ENCODE results near the gene SHOC2. TPM values are rescaled to one million over a fixed set of nuclear protein-coding genes. Genes with fewer than 3 reads are reported as not detected.

SHOC2 gene
- total and polyA plus RNA-seq, 2 of the 4 experiments (the other 2 are of a cell fraction): 13.4 to 47.5 TPM

DNA sequence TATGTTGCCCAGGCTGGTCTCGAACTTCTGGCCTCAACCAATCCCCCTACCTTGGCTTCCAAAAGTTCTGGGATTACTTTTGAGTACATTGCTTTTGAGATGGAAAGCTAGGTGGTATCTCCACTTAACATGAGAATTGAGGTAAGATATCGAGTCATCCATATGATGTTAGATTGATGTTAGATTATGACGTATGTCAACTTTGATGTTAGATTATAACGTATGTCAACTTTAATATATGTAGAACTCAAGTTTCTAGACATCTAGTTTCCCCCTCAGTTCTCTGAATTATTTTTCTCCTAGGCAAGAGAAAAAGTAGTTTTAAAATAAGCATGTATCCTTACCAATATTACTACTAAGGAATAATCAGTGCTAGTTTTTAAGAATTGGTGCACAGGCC is 20.0 kb downstream of the SHOC2 start:
- dilution Hi-C loops (cut with HindIII; ENCODE audit: low sequenced_read_pairs, unreplicated experiment): no loop called here
- H3K9me3 ChIP-seq (ENCODE audit: control insufficient read depth, insufficient read depth, low read length): no peaks in the 10 kb centered on the region
- ChIA-PET POLR2A (ENCODE audit: unreplicated experiment) (no interaction called here), CTCF (interaction anchor here (0.7 kb wide), 1 partner anchor 15 kb away, joined by 4 read pairs; no protein-coding TSS in a partner anchor)
- no peaks in the 10 kb centered on the region for H3K27me3 ChIP-seq (ENCODE audit: control insufficient read depth, insufficient read depth, low read length)
- in situ Hi-C loops (cut with MboI; ENCODE audit: low sequenced_read_pairs): no loop called here
- H4K5ac ChIP-seq (ENCODE audit: low read depth, low read length): no peak overlapping the region
- no peak overlapping the region for H4K8ac ChIP-seq (ENCODE audit: low read depth in 2 of 2, low read length in 2 of 2)
- H4K91ac ChIP-seq (ENCODE audit: insufficient read depth, low read depth, low read length): no peak overlapping the region
- H3K56ac ChIP-seq (ENCODE audit: extremely low read depth, insufficient read depth, low read length): no peak overlapping the region
- H3K18ac ChIP-seq (ENCODE audit: low read depth, low read length): no peak overlapping the region
- BruUV-seq (replicated peaks): no TSS peak
- no peak for ATAC-seq (ENCODE audit: low read depth)
- peaks cover 13 to 53% of the 10 kb centered on the region in 2 experiments for H3K79me1 ChIP-seq (ENCODE audit: low read depth in 1 of 2, low read length in 2 of 2)
- no peak overlapping the region for H3K9ac ChIP-seq (ENCODE audit: low read depth, low read length)
- TF ChIP-seq MXI1 (IDR thresholded peaks at IDR 0.05; ENCODE audit: borderline replicate concordance, low read depth, low read length): no peak
- TF ChIP-seq POLR2A (IDR thresholded peaks at IDR 0.05; ENCODE audit: low read depth, low read length): no peak
- TF ChIP-seq MAFK (IDR thresholded peaks at IDR 0.05; ENCODE audit: low read depth, low read length): no peak
- no peak for TF ChIP-seq RFX5 (IDR thresholded peaks at IDR 0.05; ENCODE audit: low read depth, low read length)
- TF ChIP-seq, protein P1, sequence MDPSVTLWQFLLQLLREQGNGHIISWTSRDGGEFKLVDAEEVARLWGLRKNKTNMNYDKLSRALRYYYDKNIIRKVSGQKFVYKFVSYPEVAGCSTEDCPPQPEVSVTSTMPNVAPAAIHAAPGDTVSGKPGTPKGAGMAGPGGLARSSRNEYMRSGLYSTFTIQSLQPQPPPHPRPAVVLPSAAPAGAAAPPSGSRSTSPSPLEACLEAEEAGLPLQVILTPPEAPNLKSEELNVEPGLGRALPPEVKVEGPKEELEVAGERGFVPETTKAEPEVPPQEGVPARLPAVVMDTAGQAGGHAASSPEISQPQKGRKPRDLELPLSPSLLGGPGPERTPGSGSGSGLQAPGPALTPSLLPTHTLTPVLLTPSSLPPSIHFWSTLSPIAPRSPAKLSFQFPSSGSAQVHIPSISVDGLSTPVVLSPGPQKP (IDR thresholded peaks at IDR 0.05; ENCODE audit: borderline replicate concordance, low read depth, low read length): no peak
- no peak overlapping the region for H2BK20ac ChIP-seq (ENCODE audit: low read depth, low read length)
- H3K4ac ChIP-seq (ENCODE audit: low read depth, low read length): no peak overlapping the region
- WGBS, 2 experiments (ENCODE audit: extremely low coverage in 2 of 2, insufficient read length in 1 of 2): no CpG with 5 or more reads among the region's 4 CpGs
- peaks cover 9% of the 10 kb centered on the region for H3K36me3 ChIP-seq (ENCODE audit: control insufficient read depth, insufficient read depth, low read length)
- H4K20me1 ChIP-seq (ENCODE audit: insufficient read depth, low read length): peaks cover 29% of the 10 kb centered on the region
- intact Hi-C loops (cut with micrococcal nuclease): no loop called here
- H3K14ac ChIP-seq (replicated peaks; ENCODE audit: low read depth, low read length): no peak overlapping the region
- DNase-seq: no peak
- no peak overlapping the region for H2BK120ac ChIP-seq (ENCODE audit: low read depth, low read length)
- H3K4me1 ChIP-seq (ENCODE audit: control insufficient read depth, insufficient read depth, low read length): no peaks in the 10 kb centered on the region
- H3K23ac ChIP-seq (ENCODE audit: low read depth, low read length): no peak overlapping the region
- H3K4me3 ChIP-seq (ENCODE audit: insufficient read depth, low read depth, low read length): no peak overlapping the region
- H2AFZ ChIP-seq (replicated peaks; ENCODE audit: low read length, poor library complexity): no peak overlapping the region
- H3K9me1 ChIP-seq (ENCODE audit: insufficient read depth, low read length): 0 out of 2 replicates have a peak, but pooled peaks cover 4% of the 10 kb centered on the region
- no peak overlapping the region for H2BK5ac ChIP-seq (ENCODE audit: low read depth, low read length, poor library complexity, severe bottlenecking)
- H2AK5ac ChIP-seq (ENCODE audit: low read depth, low read length): no peak overlapping the region
- no peak overlapping the region for H2AK9ac ChIP-seq (replicated peaks; ENCODE audit: low read depth, low read length, poor library complexity)
- H3K4me2 ChIP-seq (ENCODE audit: low read depth, low read length): no peak overlapping the region
- H2BK15ac ChIP-seq (ENCODE audit: low read depth, low read length): no peak overlapping the region
- no peak overlapping the region for H3K27ac ChIP-seq (ENCODE audit: insufficient read depth, low read length)

All from IMR-90 (cell line).